Measurements from ENCODE around the gene AKAP13.
A peak's percentile ranks its signal among the peaks of the same experiment; 100 is the strongest.

AKAP13 gene

DNA sequence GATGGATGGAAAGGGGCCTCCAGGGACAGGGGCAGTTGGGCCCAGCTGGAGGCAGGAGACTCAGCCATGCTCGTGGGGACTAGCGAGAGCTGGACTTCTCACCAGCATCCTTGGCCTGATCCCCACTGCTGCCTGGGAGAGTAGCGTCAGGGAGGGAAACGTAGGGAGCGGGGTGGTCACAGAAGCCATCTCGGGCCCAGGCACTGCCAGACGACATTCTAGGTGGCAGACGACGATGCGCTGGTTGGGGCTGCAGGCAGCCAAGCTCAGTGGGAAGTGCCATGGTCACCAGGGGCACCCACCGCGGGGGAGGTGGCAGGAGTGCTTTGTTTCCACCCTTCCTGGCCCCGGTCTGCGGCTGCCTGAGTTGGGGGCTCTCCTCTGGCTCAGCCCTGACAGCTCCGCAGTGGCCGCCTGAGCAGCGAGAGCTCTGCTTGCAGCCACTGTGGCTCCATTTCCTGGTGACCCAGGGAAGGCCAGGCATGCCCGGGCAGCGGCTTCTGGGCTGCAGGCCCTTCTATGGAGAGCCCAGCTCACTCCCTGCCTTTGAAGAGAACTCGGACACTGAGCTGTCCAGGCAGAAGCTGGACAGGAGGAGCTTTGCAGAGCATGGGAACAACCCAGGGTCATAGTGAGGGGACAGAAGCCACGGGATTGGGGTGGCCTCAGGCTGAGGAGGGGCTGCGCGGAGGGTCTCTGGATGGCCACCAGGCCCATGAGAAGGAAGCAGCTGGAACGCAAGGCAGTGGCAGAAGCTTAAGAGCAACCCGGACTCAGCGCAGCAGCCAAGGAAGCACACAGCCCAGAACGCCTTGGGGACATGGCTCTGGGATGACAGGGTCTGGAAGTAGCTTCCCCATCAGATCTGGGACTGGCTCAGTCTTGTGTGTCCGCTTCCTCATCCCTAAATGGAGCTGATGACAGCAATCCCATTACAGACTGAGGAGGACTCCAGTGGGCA lies 383.6 kb downstream of the AKAP13 start:
- Histone ChIP-seq H3K4me1 (ENCODE audit: control insufficient read depth, insufficient read depth, low read length) (peaks cover 5% of the 10 kb centered on the region), H3K36me3 (ENCODE audit: control insufficient read depth, insufficient read depth, low read length) (peaks cover 29% of the 10 kb centered on the region), H3K4me3 (ENCODE audit: low read depth, low read length) (no peak overlapping the region), H3K9ac (ENCODE audit: low read depth, low read length) (peak overlapping the region; percentile 37), H3K9me3 (ENCODE audit: control insufficient read depth, insufficient read depth, low read length) (no peaks in the 10 kb centered on the region), H3K27me3 (ENCODE audit: control insufficient read depth, insufficient read depth, low read length) (no peaks in the 10 kb centered on the region)

DNA sequence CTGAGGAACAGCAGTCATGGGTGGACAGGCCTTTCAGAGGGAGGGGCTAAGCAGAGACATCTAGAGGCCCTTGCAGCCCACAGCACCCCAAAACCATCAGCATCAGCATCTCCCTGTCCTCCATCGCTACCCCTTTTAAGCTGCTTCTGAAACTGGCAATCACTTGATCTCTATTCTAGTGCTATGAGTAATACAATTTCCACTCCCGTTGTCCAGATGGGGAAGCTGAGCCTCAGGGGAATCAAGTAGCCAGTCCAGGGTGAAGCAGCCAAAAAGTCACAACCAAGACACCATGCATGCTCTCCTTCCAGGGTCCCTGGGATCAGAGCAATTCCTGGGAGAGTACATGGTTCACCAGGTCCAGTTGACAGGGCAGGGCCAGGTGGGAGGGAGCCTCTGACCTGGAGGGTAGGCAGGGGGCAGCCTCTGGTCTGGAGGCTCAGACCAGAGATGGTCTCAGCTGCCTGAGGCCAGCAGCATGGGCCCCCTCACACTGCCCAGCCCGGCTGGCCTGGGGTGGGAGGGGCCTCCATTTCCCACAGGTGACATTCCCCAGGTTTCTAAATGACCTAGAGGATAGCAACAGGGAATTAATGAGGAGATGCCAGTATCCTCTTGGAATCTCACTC lies 384.4 kb downstream of the AKAP13 start:
- H3K36me3 ChIP-seq (ENCODE audit: control insufficient read depth, insufficient read depth, low read length): peaks cover 26% of the 10 kb centered on the region
- no peaks in the 10 kb centered on the region for H3K9me3 ChIP-seq (ENCODE audit: control insufficient read depth, insufficient read depth, low read length)

DNA sequence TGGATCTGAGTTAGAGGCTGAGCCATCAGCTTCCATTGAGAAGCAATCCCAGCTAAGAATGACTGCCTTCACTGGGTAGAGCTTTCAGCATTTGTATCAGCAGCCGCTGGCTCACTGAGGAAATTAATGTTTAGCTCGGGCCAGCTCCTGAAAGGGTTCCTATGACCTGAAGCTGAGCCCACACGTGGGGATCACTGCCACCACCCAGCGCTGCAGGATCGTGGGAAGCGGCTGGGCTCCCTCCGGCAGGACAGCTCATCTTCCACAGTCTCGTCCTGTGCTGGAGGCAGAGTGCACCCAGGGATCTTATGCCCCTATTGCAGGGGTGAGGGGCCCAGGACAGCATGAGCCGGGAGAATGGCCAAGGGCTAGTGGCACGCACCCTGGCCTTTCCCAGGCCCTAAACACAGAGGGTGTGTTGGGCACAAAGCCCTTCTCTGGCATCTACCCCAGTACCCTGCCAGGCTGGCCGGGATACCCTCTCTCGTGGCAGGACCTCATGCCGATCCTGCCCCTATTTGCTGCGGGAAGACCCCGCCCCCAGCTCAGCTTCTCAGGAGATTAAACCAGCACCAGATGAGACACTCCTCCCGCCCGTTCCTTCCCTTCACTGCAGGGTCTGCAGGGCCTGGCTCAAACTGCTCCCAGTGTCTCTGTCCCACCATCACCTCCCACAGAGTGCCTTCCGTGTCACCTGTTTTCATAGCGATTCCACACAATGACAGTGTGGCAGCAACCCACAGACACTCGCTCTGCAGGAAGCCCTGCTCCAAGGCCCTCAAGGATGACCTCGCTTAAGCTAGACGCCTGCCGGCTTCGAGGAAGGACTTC lies 385.8 kb downstream of the AKAP13 start:
- H3K9me3 ChIP-seq (ENCODE audit: control insufficient read depth, insufficient read depth, low read length): no peaks in the 10 kb centered on the region

More for the DNA sequence above, 384.4 kb downstream of the AKAP13 start:
- peaks cover 5% of the 10 kb centered on the region for H3K4me1 ChIP-seq (ENCODE audit: control insufficient read depth, insufficient read depth, low read length)
- no peak overlapping the region for H3K4me3 ChIP-seq (ENCODE audit: low read depth, low read length)
- peak overlapping the region; percentile 24 for H3K9ac ChIP-seq (ENCODE audit: low read depth, low read length)
- H3K27me3 ChIP-seq (ENCODE audit: control insufficient read depth, insufficient read depth, low read length): no peaks in the 10 kb centered on the region

DNA sequence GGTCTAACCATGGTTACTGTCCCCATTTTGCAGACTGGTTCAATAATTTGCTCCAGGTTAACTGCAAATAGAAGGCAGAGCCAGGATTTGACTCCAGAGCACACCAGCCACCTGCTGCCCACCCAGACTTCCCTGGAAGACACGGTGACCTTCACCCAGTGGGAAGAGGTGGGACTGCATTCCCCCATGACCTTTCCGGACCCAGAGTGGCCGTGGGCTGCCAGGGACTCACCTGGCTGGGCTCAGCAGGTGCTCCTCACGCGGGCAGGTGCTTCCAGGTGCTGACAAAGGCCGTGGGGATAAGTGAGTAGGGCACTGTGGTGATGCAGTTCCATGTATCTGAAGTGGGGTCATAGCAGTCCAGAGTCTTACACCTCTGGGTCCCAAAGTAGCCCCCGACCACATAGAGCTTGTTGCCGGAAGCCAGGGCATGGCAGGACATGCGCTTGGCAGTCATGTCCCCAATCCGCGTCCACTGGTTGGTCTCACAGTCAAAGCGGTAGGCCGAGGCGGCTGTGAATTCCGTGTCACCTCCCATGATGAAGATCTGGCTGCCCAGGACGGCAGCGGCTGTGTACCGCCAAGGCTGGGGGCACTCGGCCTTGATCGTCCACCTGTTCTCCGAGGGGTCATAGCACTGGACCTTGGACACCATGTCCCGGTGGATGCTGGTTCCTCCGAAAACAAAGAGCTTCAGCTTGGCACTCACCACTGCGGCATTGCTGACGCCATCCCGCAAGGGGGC lies 387.6 kb downstream of the AKAP13 start:
- peaks cover 5% of the 10 kb centered on the region for H3K4me1 ChIP-seq (ENCODE audit: control insufficient read depth, insufficient read depth, low read length)

More for the DNA sequence above, 385.8 kb downstream of the AKAP13 start:
- Histone ChIP-seq H3K9ac (ENCODE audit: low read depth, low read length) (no peak overlapping the region), H3K27me3 (ENCODE audit: control insufficient read depth, insufficient read depth, low read length) (no peaks in the 10 kb centered on the region), H3K4me1 (ENCODE audit: control insufficient read depth, insufficient read depth, low read length) (peaks cover 5% of the 10 kb centered on the region), H3K4me3 (ENCODE audit: low read depth, low read length) (no peak overlapping the region), H3K36me3 (ENCODE audit: control insufficient read depth, insufficient read depth, low read length) (peaks cover 23% of the 10 kb centered on the region)

DNA sequence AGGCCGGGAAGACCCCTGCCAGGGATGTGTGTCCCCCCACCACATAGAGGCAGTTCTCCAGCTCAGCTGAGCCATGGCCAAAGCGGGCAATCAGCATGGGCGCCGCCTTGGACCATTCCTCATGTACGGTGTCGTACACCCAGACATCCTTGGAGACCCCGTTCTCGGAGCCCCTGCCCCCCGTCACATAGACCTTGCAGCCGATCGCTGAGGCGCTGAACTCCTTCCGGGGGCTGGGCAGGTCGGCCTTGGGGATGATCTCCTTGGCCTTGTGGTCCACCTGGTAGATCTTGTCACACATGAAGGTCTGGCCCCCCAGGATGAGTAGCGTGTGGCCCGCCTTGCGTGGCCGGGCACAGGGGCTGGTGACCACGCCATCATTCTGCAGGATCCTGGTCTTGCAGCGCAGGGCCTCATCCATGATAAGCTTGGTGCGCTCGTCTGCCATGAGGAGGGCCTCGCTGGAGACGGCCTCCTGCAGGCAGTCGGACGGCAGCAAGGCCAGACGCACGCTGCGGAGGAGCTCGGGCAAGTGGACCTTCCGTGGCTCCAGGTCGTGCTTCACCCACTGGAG lies 388.3 kb downstream of the AKAP13 start:
- Histone ChIP-seq H3K4me1 (ENCODE audit: control insufficient read depth, insufficient read depth, low read length) (peaks cover 5% of the 10 kb centered on the region), H3K4me3 (ENCODE audit: low read depth, low read length) (no peak overlapping the region), H3K9me3 (ENCODE audit: control insufficient read depth, insufficient read depth, low read length) (no peaks in the 10 kb centered on the region), H3K36me3 (ENCODE audit: control insufficient read depth, insufficient read depth, low read length) (peaks cover 16% of the 10 kb centered on the region), H3K9ac (ENCODE audit: low read depth, low read length) (no peak overlapping the region), H3K27me3 (ENCODE audit: control insufficient read depth, insufficient read depth, low read length) (no peaks in the 10 kb centered on the region)

More for the DNA sequence above, 387.6 kb downstream of the AKAP13 start:
- H3K4me3 ChIP-seq (ENCODE audit: low read depth, low read length): no peak overlapping the region
- no peak overlapping the region for H3K9ac ChIP-seq (ENCODE audit: low read depth, low read length)
- peaks cover 19% of the 10 kb centered on the region for H3K36me3 ChIP-seq (ENCODE audit: control insufficient read depth, insufficient read depth, low read length)
- H3K27me3 ChIP-seq (ENCODE audit: control insufficient read depth, insufficient read depth, low read length): no peaks in the 10 kb centered on the region
- H3K9me3 ChIP-seq (ENCODE audit: control insufficient read depth, insufficient read depth, low read length): no peaks in the 10 kb centered on the region

DNA sequence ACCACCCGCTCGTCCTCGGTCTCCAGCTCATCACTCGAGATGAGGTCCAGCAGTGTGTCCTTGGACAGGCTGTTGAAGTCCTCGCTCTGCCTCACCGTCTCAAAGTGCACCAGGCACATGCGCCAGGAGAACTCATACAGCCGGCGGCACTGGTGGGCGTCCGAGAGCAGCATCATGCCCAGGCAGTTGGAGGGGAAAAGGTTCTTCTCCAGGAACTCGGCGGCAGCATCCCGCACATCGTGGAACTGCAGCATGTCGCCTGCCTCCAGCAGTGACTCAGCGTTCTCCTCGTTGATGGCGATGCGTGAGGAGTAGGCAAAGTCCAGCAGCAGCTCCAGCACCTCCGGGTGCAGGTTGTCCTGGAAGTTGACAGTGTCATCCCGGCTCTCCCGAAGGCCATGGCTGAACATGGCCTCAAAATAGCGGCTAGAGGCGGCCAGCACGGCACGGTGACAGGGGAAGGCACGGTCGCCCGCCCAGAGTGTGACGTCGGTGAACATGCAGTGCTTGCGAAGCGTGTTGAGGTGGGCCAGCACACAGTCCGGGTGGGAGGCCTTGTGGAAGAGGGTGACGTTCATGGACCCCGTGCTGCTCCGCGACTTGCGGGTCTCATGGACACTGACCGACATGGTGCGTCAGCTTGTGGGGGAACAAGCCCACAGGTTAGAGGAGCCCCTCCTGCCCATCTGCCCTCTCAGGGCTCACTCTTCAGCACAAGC lies 388.9 kb downstream of the AKAP13 start:
- Histone ChIP-seq H3K9me3 (ENCODE audit: control insufficient read depth, insufficient read depth, low read length) (no peaks in the 10 kb centered on the region), H3K4me1 (ENCODE audit: control insufficient read depth, insufficient read depth, low read length) (peaks cover 5% of the 10 kb centered on the region), H3K4me3 (ENCODE audit: low read depth, low read length) (no peak overlapping the region), H3K36me3 (ENCODE audit: control insufficient read depth, insufficient read depth, low read length) (peaks cover 13% of the 10 kb centered on the region), H3K9ac (ENCODE audit: low read depth, low read length) (no peak overlapping the region), H3K27me3 (ENCODE audit: control insufficient read depth, insufficient read depth, low read length) (no peaks in the 10 kb centered on the region)

DNA sequence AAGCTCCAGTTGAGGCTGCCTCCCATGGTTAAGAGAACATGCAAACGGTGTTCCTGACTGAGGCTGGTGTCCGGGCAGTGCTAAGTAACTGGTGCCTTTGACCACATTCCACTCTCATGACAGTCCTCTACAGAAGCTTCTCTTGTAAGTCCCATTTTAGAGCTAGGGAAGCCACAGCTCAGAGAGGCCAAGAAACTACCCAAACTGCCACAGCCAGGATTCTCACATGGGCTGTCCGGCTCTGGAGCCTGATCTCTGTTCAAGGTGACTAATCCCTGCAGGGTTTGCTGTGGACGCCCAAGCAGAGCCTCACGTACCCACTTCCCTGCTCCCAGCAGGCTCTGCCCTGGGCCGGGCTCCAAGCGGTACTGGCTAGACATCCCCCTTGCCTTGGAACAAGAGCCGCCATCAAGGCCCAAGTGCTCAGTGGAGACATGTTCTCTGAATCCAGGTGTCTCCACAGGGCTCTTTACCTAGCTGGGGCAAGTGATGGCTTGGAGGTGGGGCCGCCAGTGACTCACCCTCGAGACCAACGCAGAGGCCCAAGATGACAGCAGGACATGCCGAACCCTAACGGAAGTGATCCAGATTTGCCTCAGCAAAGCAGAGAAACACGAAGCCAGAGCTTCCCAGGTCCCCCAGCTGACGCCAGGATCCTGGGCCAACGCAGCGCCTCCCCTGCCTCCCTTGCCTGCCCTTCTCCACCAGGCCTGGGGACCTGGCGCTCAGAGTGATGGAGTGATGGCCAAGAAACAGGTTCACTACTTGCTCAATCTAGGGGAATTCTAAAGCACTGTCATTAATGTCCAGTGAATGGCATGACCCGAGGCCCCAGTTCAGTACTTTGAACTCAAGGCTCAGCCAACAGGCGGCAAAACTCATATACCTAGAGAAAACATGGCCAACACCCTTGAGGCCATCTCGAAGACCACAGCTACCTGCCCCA lies 390.0 kb downstream of the AKAP13 start:
- Histone ChIP-seq H3K27me3 (ENCODE audit: control insufficient read depth, insufficient read depth, low read length) (no peaks in the 10 kb centered on the region), H3K4me3 (ENCODE audit: low read depth, low read length) (no peak overlapping the region), H3K36me3 (ENCODE audit: control insufficient read depth, insufficient read depth, low read length) (peaks cover 9% of the 10 kb centered on the region), H3K4me1 (ENCODE audit: control insufficient read depth, insufficient read depth, low read length) (peaks cover 5% of the 10 kb centered on the region), H3K9me3 (ENCODE audit: control insufficient read depth, insufficient read depth, low read length) (no peaks in the 10 kb centered on the region), H3K9ac (ENCODE audit: low read depth, low read length) (no peak overlapping the region)

DNA sequence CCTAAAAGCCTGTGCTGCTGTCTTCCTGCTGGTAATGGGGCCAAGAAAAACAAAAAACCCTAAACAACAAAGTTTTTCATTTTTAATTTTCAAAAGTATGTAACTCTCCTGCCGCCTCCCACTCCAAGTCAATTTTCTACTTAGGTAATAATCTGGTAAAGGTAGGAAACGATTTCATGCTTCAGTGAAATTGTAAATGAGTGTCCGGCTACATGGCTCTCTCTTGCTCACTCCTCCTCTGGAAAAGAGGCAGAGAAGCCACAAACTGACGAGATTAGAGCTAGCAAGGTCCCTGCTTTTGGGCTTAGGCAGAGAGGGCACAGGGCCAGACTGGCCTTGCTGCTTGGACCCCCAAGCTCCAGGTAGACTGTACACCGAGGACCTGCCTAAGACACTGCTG lies 390.9 kb downstream of the AKAP13 start:
- H3K4me3 ChIP-seq (ENCODE audit: low read depth, low read length): no peak overlapping the region
- no peaks in the 10 kb centered on the region for H3K27me3 ChIP-seq (ENCODE audit: control insufficient read depth, insufficient read depth, low read length)
- peaks cover 3% of the 10 kb centered on the region for H3K4me1 ChIP-seq (ENCODE audit: control insufficient read depth, insufficient read depth, low read length)
- H3K36me3 ChIP-seq (ENCODE audit: control insufficient read depth, insufficient read depth, low read length): peaks cover 9% of the 10 kb centered on the region
- H3K9me3 ChIP-seq (ENCODE audit: control insufficient read depth, insufficient read depth, low read length): no peaks in the 10 kb centered on the region
- no peak overlapping the region for H3K9ac ChIP-seq (ENCODE audit: low read depth, low read length)

DNA sequence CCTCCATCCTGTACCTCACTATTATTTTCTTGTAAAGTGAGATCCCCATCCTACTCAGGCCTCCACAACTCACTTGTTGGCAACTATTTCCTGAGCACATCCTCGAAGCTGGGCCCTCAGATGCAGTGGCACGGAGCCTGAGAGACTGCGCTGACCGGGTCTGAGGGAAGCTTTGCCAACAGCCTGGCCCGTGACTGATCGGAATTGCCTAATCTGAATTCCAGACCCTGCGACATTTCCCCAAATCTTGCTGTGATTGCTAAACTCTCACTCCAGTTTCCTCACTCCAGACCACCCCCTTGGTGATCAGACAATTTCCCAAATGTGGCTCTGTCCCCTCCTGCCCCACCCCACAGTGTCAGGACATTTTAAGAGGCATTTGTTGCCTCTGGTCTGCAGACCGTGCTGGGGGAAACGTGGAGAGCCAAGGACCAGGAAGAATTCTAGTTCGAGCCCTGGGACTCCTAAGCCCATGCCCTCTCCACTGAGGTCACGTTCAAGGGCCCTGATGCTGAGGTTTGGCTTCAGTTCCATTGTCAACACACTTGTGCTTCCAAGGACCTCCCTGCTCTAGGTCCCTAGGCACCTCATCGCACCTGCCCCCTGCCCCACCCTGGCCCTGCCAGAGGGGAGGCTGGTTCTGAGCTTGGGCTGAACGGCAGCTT lies 391.5 kb downstream of the AKAP13 start:
- Histone ChIP-seq H3K9ac (ENCODE audit: low read depth, low read length) (no peak overlapping the region), H3K27me3 (ENCODE audit: control insufficient read depth, insufficient read depth, low read length) (no peaks in the 10 kb centered on the region), H3K4me3 (ENCODE audit: low read depth, low read length) (no peak overlapping the region), H3K4me1 (ENCODE audit: control insufficient read depth, insufficient read depth, low read length) (no peaks in the 10 kb centered on the region), H3K9me3 (ENCODE audit: control insufficient read depth, insufficient read depth, low read length) (no peaks in the 10 kb centered on the region), H3K36me3 (ENCODE audit: control insufficient read depth, insufficient read depth, low read length) (peaks cover 9% of the 10 kb centered on the region)

Measured in iPS-15b (cell line).